Kidney epithelial cell (primary cell): ENCODE results near the gene KCTD10. TPM values are rescaled to one million over a fixed set of nuclear protein-coding genes. Genes with fewer than 3 reads are reported as not detected.

Experiments used
- DNase-seq: peaks from one replicate; pipeline ENCODE4 v3.0.0-alpha.2; 2010; ENCODE audit warnings: low read depth
- H3K27me3 ChIP-seq: 2 replicates; pipeline ENCODE4 v1.6.0; 2011; ENCODE audit warnings: low read length; ENCODE audit not compliant: control insufficient read depth, insufficient read depth
- H3K36me3 ChIP-seq: 2 replicates; pipeline ENCODE4 v1.5.1; 2011; ENCODE audit warnings: low read length; ENCODE audit not compliant: control insufficient read depth, insufficient read depth
- H3K4me3 ChIP-seq: 2 replicates; pipeline ENCODE4 v1.5.1; 2011; ENCODE audit warnings: low read depth, mild to moderate bottlenecking, control low read depth, low read length
- total RNA-seq: library from RNA; depleted of rRNA; stranded (reverse); fragments of >200 nt; gene quantifications from 2 replicates; pipeline ENCODE4 v1.2.3, GENCODE V29; 2015
- TF ChIP-seq, protein P1 (sequence below): IDR thresholded peaks from 2 replicates; pipeline ENCODE4 v1.5.1; 2011; ENCODE audit warnings: mild to moderate bottlenecking, moderate library complexity, low read length, control low read depth, inconsistent platforms; ENCODE audit not compliant: insufficient read depth, poor library complexity, severe bottlenecking

Gene KCTD10
- total RNA-seq, 1 donor from 2014 or later: 37.9 TPM

DNA sequence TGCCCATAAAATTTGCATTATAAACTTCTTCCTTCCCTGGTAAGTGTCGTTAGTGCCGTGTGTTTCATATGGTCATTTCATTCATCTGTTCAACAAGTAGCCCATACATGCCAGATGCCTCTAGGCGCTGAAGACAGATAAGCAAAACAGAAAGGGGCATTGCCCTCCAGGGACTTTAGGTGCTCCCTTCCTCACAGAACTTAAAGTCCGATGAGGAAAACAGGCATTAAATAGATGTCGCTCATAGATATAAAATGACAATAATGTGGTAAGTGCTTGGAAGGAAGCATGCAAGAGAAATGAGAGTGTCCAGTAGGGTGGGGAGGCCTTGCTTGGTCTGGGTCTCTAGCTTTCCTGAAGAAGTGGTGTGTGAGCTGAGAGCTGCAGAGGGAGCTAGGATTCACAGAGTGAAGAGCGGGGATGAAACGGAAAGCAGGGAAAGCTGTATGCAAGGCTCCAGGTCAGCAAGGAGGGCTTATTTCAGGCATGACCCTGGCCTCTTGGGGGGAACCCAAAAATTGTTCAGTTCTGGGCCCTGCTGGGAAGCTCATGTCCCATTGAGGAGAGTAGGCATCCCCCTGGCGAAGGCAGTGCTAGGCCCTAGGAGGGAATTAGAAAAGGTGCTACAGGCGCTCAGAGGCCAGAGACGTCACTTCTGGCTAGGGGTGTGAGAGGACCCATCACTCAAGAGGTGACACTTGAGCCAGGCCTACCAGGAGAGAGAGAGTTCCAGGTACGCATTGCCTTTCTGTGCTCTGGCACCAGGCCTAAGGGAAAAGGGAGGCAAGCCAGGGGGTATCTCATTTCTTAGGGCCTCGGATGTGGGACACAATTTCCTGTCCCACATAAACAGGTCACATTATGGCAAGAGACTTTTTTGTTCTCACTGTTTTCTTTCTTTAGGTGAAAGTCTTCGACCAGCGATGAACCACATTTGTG is 12.2 kb upstream of the KCTD10 start:
- DNase-seq: no peak
- H3K4me3 ChIP-seq: no peak overlapping the region
- H3K36me3 ChIP-seq: peaks cover 3% of the 10 kb centered on the region
- H3K27me3 ChIP-seq: no peaks in the 10 kb centered on the region
- TF ChIP-seq, protein P1, sequence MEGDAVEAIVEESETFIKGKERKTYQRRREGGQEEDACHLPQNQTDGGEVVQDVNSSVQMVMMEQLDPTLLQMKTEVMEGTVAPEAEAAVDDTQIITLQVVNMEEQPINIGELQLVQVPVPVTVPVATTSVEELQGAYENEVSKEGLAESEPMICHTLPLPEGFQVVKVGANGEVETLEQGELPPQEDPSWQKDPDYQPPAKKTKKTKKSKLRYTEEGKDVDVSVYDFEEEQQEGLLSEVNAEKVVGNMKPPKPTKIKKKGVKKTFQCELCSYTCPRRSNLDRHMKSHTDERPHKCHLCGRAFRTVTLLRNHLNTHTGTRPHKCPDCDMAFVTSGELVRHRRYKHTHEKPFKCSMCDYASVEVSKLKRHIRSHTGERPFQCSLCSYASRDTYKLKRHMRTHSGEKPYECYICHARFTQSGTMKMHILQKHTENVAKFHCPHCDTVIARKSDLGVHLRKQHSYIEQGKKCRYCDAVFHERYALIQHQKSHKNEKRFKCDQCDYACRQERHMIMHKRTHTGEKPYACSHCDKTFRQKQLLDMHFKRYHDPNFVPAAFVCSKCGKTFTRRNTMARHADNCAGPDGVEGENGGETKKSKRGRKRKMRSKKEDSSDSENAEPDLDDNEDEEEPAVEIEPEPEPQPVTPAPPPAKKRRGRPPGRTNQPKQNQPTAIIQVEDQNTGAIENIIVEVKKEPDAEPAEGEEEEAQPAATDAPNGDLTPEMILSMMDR: no peak

DNA sequence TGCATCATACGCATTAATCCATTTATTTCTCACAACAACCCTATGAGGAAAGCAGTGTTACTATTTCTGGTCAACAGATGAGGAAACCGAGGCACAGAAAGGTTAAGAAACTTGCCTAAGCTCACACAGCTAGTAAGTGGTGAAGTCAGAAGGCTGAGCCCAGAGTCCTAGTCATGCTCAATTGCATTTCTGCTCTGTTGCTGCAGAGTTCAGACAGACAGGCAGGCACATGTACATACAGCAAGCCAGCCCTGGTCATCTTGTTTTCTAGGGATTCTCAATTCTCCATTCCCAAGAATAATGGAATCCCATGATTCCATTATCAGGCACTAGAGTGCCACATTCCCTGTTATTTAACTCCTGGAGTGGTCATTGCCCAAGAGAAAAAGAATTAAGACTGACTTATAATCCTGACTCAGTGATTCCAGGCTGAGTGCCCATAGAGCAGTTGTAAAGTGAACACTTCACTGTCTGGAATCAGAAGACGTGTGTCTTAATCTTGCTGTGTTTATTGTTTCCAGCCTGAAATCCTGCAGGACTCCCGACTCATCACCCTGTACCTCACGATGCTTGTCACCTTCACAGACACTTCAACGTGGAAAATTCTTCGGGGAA is 11.1 kb upstream of the KCTD10 start:
- H3K27me3 ChIP-seq: no peaks in the 10 kb centered on the region
- TF ChIP-seq, protein P1: no peak
- H3K36me3 ChIP-seq: peaks cover 3% of the 10 kb centered on the region
- DNase-seq: no peak
- H3K4me3 ChIP-seq: no peak overlapping the region

DNA sequence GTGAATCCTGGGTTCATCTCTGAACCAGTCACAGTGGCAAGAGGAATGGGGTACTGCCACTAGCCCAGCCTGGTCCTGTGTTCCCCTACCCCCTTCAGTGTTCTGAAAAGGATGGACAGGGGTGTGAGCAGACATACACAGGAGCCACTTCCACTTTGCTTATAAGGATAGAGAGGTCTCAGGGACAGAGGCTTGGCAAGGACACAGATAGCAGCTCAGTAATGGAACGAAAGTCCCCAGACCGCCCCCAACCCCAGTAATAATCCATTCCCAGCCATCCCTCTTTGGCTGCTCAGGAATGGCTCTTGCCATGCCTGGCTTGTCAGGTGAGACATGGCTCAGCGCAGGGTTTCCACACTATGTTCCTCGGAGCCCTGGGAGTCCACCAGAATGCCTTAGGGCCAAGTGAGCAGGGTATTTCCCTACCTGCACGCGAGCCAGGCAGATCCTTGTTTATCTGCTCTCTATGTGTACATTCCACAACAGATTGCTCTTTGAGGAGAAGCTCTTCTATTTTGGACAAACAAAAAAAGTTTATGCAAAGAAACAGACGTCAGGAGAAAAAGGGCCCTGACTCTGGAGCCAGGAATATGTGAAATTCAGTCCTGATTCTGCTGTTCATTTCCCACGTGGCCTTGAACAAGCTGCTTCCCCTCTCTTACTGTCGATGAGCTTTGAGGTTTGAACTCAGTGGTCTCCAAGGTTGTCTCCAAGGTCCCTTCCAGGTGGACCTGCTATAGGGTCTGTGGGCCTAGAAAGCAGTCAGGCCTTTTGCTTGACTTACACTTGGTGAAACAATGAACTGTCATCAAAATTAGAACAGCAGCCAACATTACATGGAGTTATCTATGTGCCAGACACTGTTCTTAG is 10.3 kb upstream of the KCTD10 start:
- H3K4me3 ChIP-seq: no peak overlapping the region
- DNase-seq: no peak
- no peaks in the 10 kb centered on the region for H3K27me3 ChIP-seq
- TF ChIP-seq, protein P1: no peak
- H3K36me3 ChIP-seq: peaks cover 1% of the 10 kb centered on the region

DNA sequence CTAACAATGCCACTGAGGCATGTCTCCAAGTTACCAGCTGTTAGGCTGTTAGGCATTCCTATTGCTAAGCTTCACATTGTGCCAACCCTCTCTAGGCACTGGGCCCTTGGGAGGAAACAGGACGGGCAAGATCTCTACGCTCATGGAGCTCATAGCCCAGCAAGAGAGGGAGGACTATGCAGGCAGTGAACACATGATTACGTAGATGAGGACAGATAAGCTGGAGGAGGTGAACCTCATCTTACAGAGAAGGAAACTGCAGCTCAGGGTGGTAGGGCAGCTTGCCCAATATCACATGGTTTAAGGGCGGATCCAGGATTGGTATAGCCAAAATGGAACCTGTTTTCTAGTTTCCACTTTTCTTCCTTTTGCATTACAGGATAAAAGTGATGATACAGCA is 8.1 kb upstream of the KCTD10 start:
- DNase-seq: no peak
- no peak overlapping the region for H3K4me3 ChIP-seq
- TF ChIP-seq, protein P1: no peak
- H3K27me3 ChIP-seq: no peaks in the 10 kb centered on the region
- peaks cover 1% of the 10 kb centered on the region for H3K36me3 ChIP-seq

DNA sequence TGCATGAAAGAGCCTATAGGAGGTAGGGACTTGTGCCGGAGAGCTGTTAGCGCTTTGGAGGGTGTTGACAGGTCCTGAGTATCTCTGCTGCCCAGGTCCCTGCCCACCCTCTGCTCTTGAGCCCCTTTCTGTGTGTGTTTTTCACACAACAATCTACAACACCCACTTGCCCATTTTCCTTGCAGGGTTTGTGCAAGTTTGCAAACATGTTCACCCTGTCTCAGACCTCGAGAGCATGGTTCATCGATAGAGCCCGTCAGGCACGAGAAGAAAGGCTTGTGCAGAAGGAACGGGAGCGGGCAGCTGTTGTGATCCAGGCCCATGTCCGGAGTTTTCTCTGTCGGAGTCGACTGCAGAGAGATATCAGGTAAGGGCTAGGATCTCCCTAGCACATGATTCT is 6.2 kb upstream of the KCTD10 start:
- TF ChIP-seq, protein P1: no peak
- H3K4me3 ChIP-seq: no peak overlapping the region
- DNase-seq: no peak
- H3K36me3 ChIP-seq: peaks cover 1% of the 10 kb centered on the region
- no peaks in the 10 kb centered on the region for H3K27me3 ChIP-seq
